PC-3 (cell line): ENCODE results near the gene PDE11A.

Experiments used
- CTCF ChIP-seq: fragments of 300-600 bp; sonication (generic); conservative IDR thresholded peaks from 2 replicates; pipeline ENCODE4 v1.5.1; 2017; ENCODE audit warnings: antibody characterized with exemption, low read depth, mild to moderate bottlenecking, low read length
- EZH2phosphoT487 ChIP-seq: fragments of 300-600 bp; sonication (generic); IDR thresholded peaks from 2 replicates; pipeline ENCODE4 v1.6.1; 2018; ENCODE audit warnings: mild to moderate bottlenecking, antibody characterized with exemption, low read length, borderline replicate concordance

DNA sequence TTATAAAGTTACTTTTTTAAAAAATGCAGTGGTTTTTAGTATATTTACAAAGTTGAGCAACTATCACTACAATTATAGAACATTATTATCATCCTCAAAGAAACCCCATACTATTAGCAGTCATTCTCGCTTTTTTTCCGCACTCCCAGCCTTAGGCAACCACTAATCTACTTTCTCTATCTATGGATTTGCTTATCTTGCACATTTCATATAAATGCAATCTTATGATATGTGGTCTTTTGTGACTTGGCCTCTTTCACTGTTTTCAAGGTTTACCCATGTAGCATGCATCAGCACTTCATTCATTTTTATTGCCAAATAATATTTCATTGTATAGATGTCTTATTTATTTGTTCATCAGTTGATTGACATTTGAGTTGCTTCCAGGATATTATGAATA, 406.6 kb downstream of the PDE11A start:
- TF ChIP-seq CTCF (no peak), EZH2phosphoT487 (no peak)
